ENCODE results near the gene RPF1.

Gene RPF1

GRCh38 chr1:84478876-84479868 is at the start of gene RPF1:
TSS of gene RPF1 (plus strand) at chr1:84479266. CDS start at chr1:84479282, 16 bp downstream.
- no peak for TF ChIP-seq RAD21 (IDR thresholded peaks at IDR 0.05; ENCODE audit: low read depth)
- no peak for TF ChIP-seq EGR1 (IDR thresholded peaks at IDR 0.05)
- peak; percentile 83 for TF ChIP-seq MAX (IDR thresholded peaks at IDR 0.05)
- TF ChIP-seq YY1 (IDR thresholded peaks at IDR 0.05; ENCODE audit: low read depth), result peak; percentile 87
- no peak for TF ChIP-seq FOXM1 (IDR thresholded peaks at IDR 0.05; ENCODE audit: borderline replicate concordance, low read depth)
- peak; percentile 38; the same call in 1 of the 2 replicates for TF ChIP-seq USF1 (IDR thresholded peaks at IDR 0.05)
- no peak for TF ChIP-seq CREB1 (IDR thresholded peaks at IDR 0.05; ENCODE audit: low read depth)
- 0 out of 2 replicates have a peak, but pooled peaks have one; percentile 17 for TF ChIP-seq CEBPB (IDR thresholded peaks at IDR 0.05)
- no peak for TF ChIP-seq ZBTB7A (IDR thresholded peaks at IDR 0.05; ENCODE audit: low read depth)
- no peak for TF ChIP-seq EP300 (IDR thresholded peaks at IDR 0.05; ENCODE audit: borderline replicate concordance)
- no peak for TF ChIP-seq REST (IDR thresholded peaks at IDR 0.05; ENCODE audit: low read depth)
- no peak for TF ChIP-seq TEAD4 (IDR thresholded peaks at IDR 0.05)
- TF ChIP-seq NFIC (IDR thresholded peaks at IDR 0.05), result peak; percentile 24; the same call in 1 of the 2 replicates
- TF ChIP-seq TAF1 (IDR thresholded peaks at IDR 0.05; ENCODE audit: low read depth), result peak; percentile 90
- peak; percentile 51 for TF ChIP-seq TCF12 (IDR thresholded peaks at IDR 0.05; ENCODE audit: low read depth)

GRCh38 chr1:84430546-84430945 is 48.5 kb upstream of the RPF1 start:
- TF ChIP-seq CEBPB (IDR thresholded peaks at IDR 0.05) (no peak), NFIC (IDR thresholded peaks at IDR 0.05) (no peak), ZBTB7A (IDR thresholded peaks at IDR 0.05; ENCODE audit: low read depth) (no peak), MAX (IDR thresholded peaks at IDR 0.05) (no peak), TEAD4 (IDR thresholded peaks at IDR 0.05) (no peak)

GRCh38 chr1:84433258-84434080 is 45.6 kb upstream of the RPF1 start:
- no peak for TF ChIP-seq REST (IDR thresholded peaks at IDR 0.05; ENCODE audit: low read depth)
- TF ChIP-seq RAD21 (IDR thresholded peaks at IDR 0.05; ENCODE audit: low read depth), result peak; percentile 92

- TF ChIP-seq USF1 (IDR thresholded peaks at IDR 0.05) (no peak), CEBPB (IDR thresholded peaks at IDR 0.05) (no peak), TAF1 (IDR thresholded peaks at IDR 0.05; ENCODE audit: low read depth) (no peak), YY1 (IDR thresholded peaks at IDR 0.05; ENCODE audit: low read depth) (no peak), EP300 (IDR thresholded peaks at IDR 0.05; ENCODE audit: borderline replicate concordance) (no peak), RAD21 (IDR thresholded peaks at IDR 0.05; ENCODE audit: low read depth) (no peak), REST (IDR thresholded peaks at IDR 0.05; ENCODE audit: low read depth) (no peak), TEAD4 (IDR thresholded peaks at IDR 0.05) (no peak), TCF12 (IDR thresholded peaks at IDR 0.05; ENCODE audit: low read depth) (no peak), ZBTB7A (IDR thresholded peaks at IDR 0.05; ENCODE audit: low read depth) (no peak), NFIC (IDR thresholded peaks at IDR 0.05) (no peak), EGR1 (IDR thresholded peaks at IDR 0.05) (no peak), FOXM1 (IDR thresholded peaks at IDR 0.05; ENCODE audit: borderline replicate concordance, low read depth) (no peak), CREB1 (IDR thresholded peaks at IDR 0.05; ENCODE audit: low read depth) (no peak), MAX (IDR thresholded peaks at IDR 0.05) (no peak)
These were observed 44.8 kb upstream of the RPF1 start for GRCh38 chr1:84434081-84434769.

Data from Ishikawa (cell line).